Measurements from ENCODE around the gene MUC6. TPM values are rescaled to one million over a fixed set of nuclear protein-coding genes. Genes with fewer than 3 reads are reported as not detected.

The MUC6 gene
- total RNA-seq, 1 donor from 2014 or later: not detected

DNA sequence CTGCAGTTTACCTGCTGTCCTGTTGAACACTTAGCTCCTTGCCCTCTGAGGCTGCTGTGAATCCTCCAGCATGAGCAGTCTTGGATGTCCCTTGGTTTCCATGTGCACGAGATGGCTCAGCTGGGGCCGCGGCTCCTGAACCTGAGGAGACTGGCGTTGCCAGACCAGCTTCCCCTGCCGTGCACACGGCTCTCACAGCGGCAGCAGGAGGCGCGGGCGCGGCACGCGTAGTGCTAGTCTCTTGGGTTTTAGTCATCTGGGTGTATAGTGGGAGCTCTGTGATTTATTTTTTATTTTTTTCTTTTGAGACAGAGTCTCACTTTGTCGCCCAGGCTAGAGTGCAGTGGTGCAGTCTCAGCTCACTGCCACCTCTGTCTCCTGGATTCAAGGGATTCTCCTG, 54.8 kb downstream of the MUC6 start:
- Mint-ChIP-seq H3K4me3 (ENCODE audit: unreplicated experiment) (no peak overlapping the region), H3K27me3 (ENCODE audit: low read depth) (no peaks in the 10 kb centered on the region), H3K4me1 (ENCODE audit: low read depth) (peaks cover 18% of the 10 kb centered on the region), H3K27ac (ENCODE audit: unreplicated experiment) (no peak overlapping the region), H3K36me3 (ENCODE audit: low read depth) (peaks cover 20% of the 10 kb centered on the region), H3K9me3 (ENCODE audit: low read depth) (no peaks in the 10 kb centered on the region)
- DNase-seq (ENCODE audit: low spot score): no peak
- TF ChIP-seq, protein P1, sequence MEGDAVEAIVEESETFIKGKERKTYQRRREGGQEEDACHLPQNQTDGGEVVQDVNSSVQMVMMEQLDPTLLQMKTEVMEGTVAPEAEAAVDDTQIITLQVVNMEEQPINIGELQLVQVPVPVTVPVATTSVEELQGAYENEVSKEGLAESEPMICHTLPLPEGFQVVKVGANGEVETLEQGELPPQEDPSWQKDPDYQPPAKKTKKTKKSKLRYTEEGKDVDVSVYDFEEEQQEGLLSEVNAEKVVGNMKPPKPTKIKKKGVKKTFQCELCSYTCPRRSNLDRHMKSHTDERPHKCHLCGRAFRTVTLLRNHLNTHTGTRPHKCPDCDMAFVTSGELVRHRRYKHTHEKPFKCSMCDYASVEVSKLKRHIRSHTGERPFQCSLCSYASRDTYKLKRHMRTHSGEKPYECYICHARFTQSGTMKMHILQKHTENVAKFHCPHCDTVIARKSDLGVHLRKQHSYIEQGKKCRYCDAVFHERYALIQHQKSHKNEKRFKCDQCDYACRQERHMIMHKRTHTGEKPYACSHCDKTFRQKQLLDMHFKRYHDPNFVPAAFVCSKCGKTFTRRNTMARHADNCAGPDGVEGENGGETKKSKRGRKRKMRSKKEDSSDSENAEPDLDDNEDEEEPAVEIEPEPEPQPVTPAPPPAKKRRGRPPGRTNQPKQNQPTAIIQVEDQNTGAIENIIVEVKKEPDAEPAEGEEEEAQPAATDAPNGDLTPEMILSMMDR (IDR thresholded peaks at IDR 0.05): no peak

GRCh38 chr11:980438-981357, 55.8 kb downstream of the MUC6 start:
- H3K4me3 Mint-ChIP-seq (ENCODE audit: unreplicated experiment): no peak overlapping the region
- no peaks in the 10 kb centered on the region for H3K27me3 Mint-ChIP-seq (ENCODE audit: low read depth)
- peak overlapping the region; percentile 70 for H3K27ac Mint-ChIP-seq (ENCODE audit: unreplicated experiment)
- peaks cover 20% of the 10 kb centered on the region for H3K4me1 Mint-ChIP-seq (ENCODE audit: low read depth)
- peaks cover 20% of the 10 kb centered on the region for H3K36me3 Mint-ChIP-seq (ENCODE audit: low read depth)
- no peak for DNase-seq (ENCODE audit: low spot score)
- TF ChIP-seq, protein P1 (IDR thresholded peaks at IDR 0.05): peak; percentile 64
- H3K9me3 Mint-ChIP-seq (ENCODE audit: low read depth): no peaks in the 10 kb centered on the region

GRCh38 chr11:978781-979180, 57.7 kb downstream of the MUC6 start:
- Mint-ChIP-seq H3K4me3 (ENCODE audit: unreplicated experiment) (no peak overlapping the region), H3K27ac (ENCODE audit: unreplicated experiment) (no peak overlapping the region), H3K27me3 (ENCODE audit: low read depth) (no peaks in the 10 kb centered on the region), H3K4me1 (ENCODE audit: low read depth) (peaks cover 20% of the 10 kb centered on the region), H3K36me3 (ENCODE audit: low read depth) (peaks cover 13% of the 10 kb centered on the region), H3K9me3 (ENCODE audit: low read depth) (no peaks in the 10 kb centered on the region)
- TF ChIP-seq, protein P1 (IDR thresholded peaks at IDR 0.05): no peak
- DNase-seq (ENCODE audit: low spot score): no peak

DNA sequence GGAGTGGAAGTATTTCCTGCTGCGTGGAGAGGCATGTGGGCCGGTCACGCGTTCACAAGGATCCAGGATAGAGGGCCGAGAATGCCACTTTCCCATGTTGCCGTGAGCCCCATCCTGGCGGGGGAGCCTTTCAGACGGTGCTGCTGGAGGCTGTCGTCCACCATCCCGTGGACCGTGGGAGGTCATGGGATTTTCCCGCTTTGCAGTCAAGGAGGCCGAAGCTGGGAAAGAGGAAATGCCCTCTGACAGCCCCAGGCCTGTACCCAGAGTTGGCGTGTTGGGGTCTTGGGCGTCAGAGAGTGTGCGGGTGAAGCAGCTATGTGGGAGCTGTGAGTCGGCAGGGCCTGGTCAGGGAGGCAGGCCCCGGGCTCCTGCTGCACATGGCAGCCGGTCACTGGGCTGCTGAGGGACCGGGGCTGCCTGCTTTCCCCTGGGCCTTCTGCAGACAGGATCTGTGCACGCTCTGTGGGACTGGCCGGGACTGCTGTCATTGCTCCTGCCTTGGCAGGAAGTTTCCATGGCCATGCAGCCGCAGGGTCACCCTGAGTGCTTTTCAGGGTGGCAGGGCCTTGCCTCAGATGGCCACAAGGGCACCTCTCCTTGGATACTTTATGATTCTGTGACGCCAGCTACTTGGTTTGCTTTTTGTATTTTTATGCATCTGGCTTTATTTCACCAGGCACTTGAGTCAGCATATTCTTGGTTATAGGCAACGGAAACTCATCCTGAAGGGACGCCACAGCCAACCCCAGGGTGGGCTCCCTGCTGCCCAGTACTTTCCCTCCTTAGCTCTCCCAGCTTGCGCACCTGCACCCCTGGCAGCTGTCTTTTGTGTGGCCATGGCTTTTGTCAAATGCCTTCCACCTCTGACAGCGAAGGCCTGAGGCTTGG, 58.4 kb downstream of the MUC6 start:
- no peak for DNase-seq (ENCODE audit: low spot score)
- Mint-ChIP-seq H3K4me3 (ENCODE audit: unreplicated experiment) (no peak overlapping the region), H3K27me3 (ENCODE audit: low read depth) (no peaks in the 10 kb centered on the region), H3K27ac (ENCODE audit: unreplicated experiment) (no peak overlapping the region), H3K36me3 (ENCODE audit: low read depth) (peaks cover 18% of the 10 kb centered on the region), H3K4me1 (ENCODE audit: low read depth) (peaks cover 20% of the 10 kb centered on the region), H3K9me3 (ENCODE audit: low read depth) (no peaks in the 10 kb centered on the region)
- TF ChIP-seq, protein P1 (IDR thresholded peaks at IDR 0.05): no peak

Measured in chondrocyte (in vitro differentiated cells).